ENCODE measurements around the gene NUCKS1. TPM values are rescaled to one million over a fixed set of nuclear protein-coding genes. Genes with fewer than 3 reads are reported as not detected.

The NUCKS1 gene
- total and polyA plus RNA-seq, 2 of the 13 experiments (the other 11 are each of a cell fraction or from before 2014, with no cell fraction given), result 35.5 to 117 TPM

GRCh38 chr1:205766570-205766969, 16.6 kb upstream of the NUCKS1 start (continued):
- no peak for TF ChIP-seq TFE3 (CRISPR knock-in tag; IDR thresholded peaks at IDR 0.05)

GRCh38 chr1:205766038-205766437, 16.1 kb upstream of the NUCKS1 start:
- TF ChIP-seq SALL2 (CRISPR knock-in tag; IDR thresholded peaks at IDR 0.05) (no peak), MXI1 (IDR thresholded peaks at IDR 0.05; ENCODE audit: borderline replicate concordance, low read depth, low read length) (no peak), SP1 (IDR thresholded peaks at IDR 0.05) (no peak), SP1 (CRISPR knock-in tag; IDR thresholded peaks at IDR 0.05) (no peak), ZNF614 (CRISPR knock-in tag; IDR thresholded peaks at IDR 0.05; ENCODE audit: borderline replicate concordance) (no peak), ARID4A (CRISPR knock-in tag; IDR thresholded peaks at IDR 0.05; ENCODE audit: borderline replicate concordance) (no peak), KLF9 (CRISPR knock-in tag; IDR thresholded peaks at IDR 0.05; ENCODE audit: low read depth) (no peak), PATZ1 (CRISPR knock-in tag; IDR thresholded peaks at IDR 0.05) (no peak), ZFX (CRISPR knock-in tag; IDR thresholded peaks at IDR 0.05; ENCODE audit: low read depth) (no peak), GTF3A (CRISPR knock-in tag; conservative IDR thresholded peaks at IDR 0.05) (no peak), KLF11 (CRISPR knock-in tag; IDR thresholded peaks at IDR 0.05) (no peak), EEA1 (CRISPR knock-in tag; IDR thresholded peaks at IDR 0.05; ENCODE audit: borderline replicate concordance) (no peak)
- no peaks in the 10 kb centered on the region for H3K79me2 ChIP-seq (ENCODE audit: insufficient read depth, low read length)
- H3K4me3 ChIP-seq (replicated peaks in 1 of 3; ENCODE audit: insufficient read depth in 1 of 3, low read depth in 2 of 3, low read length in 3 of 3), result no peak overlapping the region
- H3K9me3 ChIP-seq (ENCODE audit: low read length), result no peaks in the 10 kb centered on the region
- H3K36me3 ChIP-seq (replicated peaks in 1 of 2; ENCODE audit: control insufficient read depth in 1 of 2, insufficient read depth in 2 of 2, low read length in 2 of 2), result no peaks in the 10 kb centered on the region
- in situ Hi-C loops (cut with HindIII; ENCODE audit: extremely low pct_ligation_motif_present, low pct_unique_long_range_greater_than_20kb) (no loop called here), intact Hi-C loops (cut with micrococcal nuclease; ENCODE audit: unreplicated experiment) (no loop called here)
- H4K20me1 ChIP-seq (ENCODE audit: insufficient read depth, low read length), result no peaks in the 10 kb centered on the region
- no peak for DNase-seq (ENCODE audit: low spot score)
- no peak overlapping the region for H2AFZ ChIP-seq (ENCODE audit: low read length)
- 54% methylated on average over 5 of the region's 5 CpGs for WGBS (ENCODE audit: low lambda C conversion rate)
- ChIA-PET POLR2A (interaction anchor here (1.1 to 1.4 kb wide), 3 partner anchors 9 to 17 kb away, joined by 3 to 4 read pairs (median 4); partner anchors contain the start of gene RAB29), CTCF (ENCODE audit: low intra/inter-chr PET ratio, low total read pairs) (no interaction called here)
- H3K4me1 ChIP-seq (ENCODE audit: insufficient read depth, low read length), result no peaks in the 10 kb centered on the region
- no peaks in the 10 kb centered on the region for H3K27me3 ChIP-seq (ENCODE audit: control insufficient read depth in 1 of 2, insufficient read depth in 2 of 2, low read length in 2 of 2)
- ATAC-seq, result no peak
- BruUV-seq (replicated peaks), result no TSS peak
- H3K4me2 ChIP-seq (ENCODE audit: low read depth, low read length), result no peak overlapping the region
- no peak overlapping the region for H3K9ac ChIP-seq (ENCODE audit: insufficient read depth, low read depth, low read length)
- no peak for FAIRE-seq
- no peak overlapping the region for H3K27ac ChIP-seq (ENCODE audit: extremely low read length, insufficient read depth, low read length)

Data from HepG2 (cell line).